HG02840 (cell line): ENCODE measurements around the gene ELAC1.

ENCODE experiments used
- ATAC-seq: cut with Tn5 transposase; IDR thresholded peaks from one replicate; pipeline ENCODE4 v1.9.1; 2021; ENCODE audit warnings: mild to moderate bottlenecking, moderate library complexity, moderate number of reproducible peaks; ENCODE audit not compliant: unreplicated experiment, low FRiP score

The ELAC1 gene

GRCh38 chr18:51013259-51013658, 45.4 kb downstream of the ELAC1 start:
- ATAC-seq: no peak

- no peak for ATAC-seq
Observed at GRCh38 chr18:51017140-51017879, 49.5 kb downstream of the ELAC1 start.

DNA sequence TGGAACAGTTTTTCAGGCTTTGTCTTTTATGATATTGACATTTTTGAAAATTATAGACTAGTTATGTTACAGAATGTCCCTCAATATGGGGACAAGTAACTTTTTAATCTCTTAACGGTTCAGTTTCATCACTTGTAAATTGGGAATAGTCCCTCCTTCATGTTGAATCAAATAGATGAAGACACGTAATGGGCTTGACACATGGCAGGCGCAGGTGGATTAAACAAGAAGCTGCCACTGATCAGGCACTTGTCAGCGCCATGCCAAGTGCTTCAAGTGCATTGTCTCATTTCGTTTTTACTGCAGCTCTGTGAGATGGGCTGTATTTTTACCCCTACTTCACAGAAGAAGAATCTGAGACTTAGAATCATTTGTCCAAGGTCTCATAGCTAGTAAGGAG, 52.7 kb downstream of the ELAC1 start:
- ATAC-seq: no peak

DNA sequence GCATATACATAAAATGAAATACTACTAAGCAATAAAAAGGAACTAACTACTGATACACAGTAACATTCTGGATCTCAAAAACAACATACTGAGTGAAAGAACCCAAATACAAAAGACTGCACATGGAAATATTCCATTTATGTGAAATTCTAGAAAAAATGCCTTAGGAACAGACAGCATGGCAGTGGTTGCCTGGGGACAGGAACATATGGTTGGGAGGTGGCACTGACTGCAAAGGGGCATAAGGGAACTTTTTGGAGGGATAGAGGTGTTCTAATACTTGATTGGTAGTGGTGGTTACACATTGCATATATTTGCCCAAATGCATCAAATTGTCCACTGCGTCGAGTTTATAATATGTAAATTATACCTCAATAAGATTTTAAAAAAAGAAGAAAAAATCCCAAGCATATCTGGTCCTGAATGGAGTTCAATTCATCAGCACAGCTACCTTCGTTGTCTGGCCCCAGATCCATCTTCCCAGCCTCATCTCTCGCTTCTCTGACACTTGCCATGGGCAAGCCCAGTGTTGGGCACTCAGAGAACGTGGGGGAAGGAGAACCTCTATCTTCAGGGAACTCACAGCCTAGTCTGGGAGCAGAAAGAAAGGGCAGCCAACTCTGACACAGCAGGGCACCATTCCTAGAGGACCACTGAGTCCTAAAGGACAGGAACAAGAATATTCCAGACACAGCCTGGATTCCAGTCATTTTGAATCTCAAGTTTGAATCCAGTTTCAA, 53.6 kb downstream of the ELAC1 start:
- ATAC-seq: no peak

GRCh38 chr18:51025512-51025911, 57.7 kb downstream of the ELAC1 start:
- no peak for ATAC-seq

GRCh38 chr18:51028201-51028805, 60.5 kb downstream of the ELAC1 start:
- no peak for ATAC-seq

GRCh38 chr18:51029378-51029693, 61.5 kb downstream of the ELAC1 start:
- no peak for ATAC-seq

DNA sequence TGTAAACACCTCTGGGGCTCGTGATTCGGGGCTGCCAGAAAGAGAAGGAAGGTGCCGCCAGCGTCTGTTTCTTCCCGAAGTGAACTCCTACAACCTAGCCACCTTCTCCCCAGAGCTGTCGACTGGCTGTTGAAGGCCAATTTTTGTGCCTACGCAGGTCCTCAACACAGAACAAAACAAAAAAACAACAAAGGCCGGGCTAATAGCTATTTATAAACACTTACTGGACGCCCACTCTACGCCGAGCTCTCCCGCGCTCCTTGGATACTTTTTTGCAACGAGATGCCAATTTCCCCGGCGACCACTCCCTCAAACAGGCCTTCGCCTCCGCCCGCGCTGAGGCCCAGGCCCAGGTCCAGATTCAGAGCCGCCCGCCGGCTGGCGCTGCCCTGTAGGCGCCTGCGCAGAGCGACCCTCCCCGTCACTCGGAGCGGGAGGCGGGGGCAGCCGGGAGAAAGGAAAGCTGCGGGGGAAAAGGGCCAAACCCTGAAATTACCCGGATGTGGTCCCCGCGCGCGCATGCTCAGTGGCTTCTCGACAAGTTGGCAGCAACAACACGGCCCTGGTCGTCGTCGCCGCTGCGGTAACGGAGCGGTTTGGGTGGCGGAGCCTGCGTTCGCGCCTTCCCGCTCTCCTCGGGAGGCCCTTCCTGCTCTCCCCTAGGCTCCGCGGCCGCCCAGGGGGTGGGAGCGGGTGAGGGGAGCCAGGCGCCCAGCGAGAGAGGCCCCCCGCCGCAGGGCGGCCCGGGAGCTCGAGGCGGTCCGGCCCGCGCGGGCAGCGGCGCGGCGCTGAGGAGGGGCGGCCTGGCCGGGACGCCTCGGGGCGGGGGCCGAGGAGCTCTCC, 62.1 kb downstream of the ELAC1 start, which contains the start of gene SMAD4:
Gene SMAD4 (plus strand): TSS at position 520 of the 843 bp plus-strand sequence. CDS start 16,834 bp downstream, outside the sequence.
- peak; percentile 83 for ATAC-seq

- ATAC-seq: peak; percentile 58
Observed at GRCh38 chr18:51030537-51031258, 62.9 kb downstream of the ELAC1 start.

DNA sequence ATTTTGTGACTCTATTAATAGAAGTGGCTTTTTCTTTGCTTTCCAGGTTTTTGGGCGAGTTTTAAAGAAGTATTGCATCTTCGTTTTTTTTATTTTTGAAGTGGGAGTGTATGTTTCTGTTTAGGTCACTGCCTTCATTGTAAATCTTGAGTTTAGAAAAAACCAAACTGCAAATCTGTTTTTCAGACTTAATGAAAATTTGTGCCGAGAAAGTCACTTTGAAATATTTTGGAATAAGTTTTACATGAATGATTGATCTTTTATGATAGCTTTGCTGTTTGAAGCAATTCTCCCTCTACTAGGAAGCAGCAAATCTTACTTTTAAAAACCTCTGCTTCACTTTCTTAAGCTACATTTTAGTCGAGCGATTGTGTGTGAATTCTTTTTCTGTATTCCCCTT, 64.4 kb downstream of the ELAC1 start:
- ATAC-seq: no peak

- no peak for ATAC-seq
Observed at GRCh38 chr18:51037230-51037629, 69.4 kb downstream of the ELAC1 start.
